NCI-H345 treated with DMSO at 0.1 percent for 48 hours (cell line): Measurements from ENCODE around the gene COL4A2.

Experiments
- DNase-seq: peaks from one replicate; lab custom pipeline; 2025; ENCODE audit not compliant: unreplicated experiment; lab: John Stamatoyannopoulos, UW

The COL4A2 gene

DNA sequence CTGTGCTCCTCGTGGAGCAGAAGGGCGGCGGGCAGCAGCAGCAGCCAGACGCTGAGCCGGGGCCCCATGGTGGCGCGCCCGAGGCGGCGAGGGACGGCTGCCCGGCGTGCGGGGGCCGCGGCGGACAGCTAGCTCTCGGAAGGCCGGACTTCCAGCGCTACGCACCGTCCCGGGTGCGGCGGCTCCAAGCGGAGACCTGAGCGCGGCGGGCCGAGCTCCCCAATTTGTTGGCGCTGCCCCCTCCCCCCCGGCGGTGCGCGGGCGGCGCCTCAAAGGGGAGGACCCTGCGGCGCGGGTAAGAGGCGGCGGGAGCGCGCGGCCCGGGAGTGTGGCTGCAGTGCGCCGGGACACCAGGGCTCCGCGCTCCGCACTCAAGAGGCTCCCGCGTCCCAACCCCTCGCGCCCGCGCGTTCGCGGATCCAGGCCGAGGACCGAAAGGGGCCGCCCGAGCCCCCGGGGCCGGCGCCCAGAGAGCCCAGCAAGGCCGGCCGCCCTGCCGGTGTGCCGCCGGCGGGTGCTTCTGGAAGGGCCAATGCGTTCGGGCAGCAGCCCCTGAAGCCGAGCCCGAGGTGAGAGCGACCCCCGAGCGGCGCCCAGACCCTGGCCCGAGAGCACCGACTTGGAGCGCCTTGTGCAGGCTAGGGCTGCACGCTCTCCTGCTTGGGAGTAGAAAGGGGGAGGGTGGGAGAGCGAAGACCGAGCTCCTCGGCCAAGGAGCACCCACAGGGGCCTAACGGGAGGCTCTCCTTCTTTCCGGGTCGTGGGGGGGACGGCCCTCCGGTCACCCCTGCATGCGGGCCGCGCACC lies at the start of gene COL4A2, which contains the start of gene COL4A1:
Gene COL4A2 (plus strand): TSS at position 325 of the 807 bp plus-strand sequence. CDS start 620 bp downstream, outside the sequence.
Gene COL4A1 (minus strand): TSS at position 198 of the 807 bp plus-strand sequence. CDS start 130 bp downstream, at position 68.
- DNase-seq = no peak

DNA sequence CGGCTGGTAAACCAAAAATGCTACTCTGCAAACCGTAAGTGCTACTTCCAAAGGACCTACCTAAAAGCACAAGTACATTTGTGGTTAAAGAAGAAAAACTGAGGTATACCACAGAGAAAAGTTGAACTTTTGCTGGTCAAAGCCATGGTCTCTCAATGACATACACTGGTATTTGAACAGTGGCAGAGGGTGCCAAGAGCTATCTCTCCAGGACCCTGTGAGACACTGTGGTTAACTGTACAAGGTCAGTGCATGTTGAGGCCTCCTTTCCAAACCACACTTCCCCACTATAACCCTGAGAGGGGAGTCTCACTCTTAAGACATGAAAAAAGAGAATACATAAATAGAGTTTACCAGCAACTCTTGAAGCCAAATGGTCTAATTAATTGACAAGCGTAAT lies 49.7 kb upstream of the COL4A2 start:
- DNase-seq = no peak

DNA sequence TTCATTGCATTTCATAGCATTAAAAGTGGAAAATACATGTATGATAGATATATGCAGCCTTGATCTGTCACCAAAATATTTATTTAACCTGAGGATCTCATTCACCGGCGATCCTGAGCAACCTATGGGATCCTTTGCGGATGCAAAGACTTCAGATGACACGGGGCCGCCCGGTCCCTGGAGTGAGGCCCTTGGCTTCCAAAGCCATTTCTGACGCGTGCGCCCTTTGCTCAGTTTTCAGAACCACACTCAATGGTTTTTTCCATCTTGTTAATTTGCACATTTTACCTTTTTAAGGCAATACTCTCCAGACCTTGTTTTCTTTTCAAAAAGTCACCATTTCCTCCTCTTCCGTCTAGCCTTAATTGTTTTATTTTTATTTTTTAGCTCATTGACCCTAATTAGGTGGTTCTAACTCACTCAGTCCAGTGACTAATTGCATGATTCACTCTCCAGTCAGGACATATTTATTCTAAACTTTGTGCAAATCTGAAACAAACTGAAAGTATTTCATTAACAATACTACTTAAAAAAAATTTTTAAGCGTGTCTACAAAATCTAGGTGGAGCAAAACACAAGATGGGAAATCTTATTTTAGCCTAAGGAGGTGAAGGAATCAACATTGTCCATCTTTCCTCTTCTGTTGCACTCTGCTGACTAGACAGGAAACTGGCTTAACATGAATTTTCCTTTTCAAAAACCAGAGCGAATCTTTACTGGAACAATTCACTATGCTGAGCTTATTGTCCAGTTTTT lies 48.0 kb upstream of the COL4A2 start:
- DNase-seq = no peak

DNA sequence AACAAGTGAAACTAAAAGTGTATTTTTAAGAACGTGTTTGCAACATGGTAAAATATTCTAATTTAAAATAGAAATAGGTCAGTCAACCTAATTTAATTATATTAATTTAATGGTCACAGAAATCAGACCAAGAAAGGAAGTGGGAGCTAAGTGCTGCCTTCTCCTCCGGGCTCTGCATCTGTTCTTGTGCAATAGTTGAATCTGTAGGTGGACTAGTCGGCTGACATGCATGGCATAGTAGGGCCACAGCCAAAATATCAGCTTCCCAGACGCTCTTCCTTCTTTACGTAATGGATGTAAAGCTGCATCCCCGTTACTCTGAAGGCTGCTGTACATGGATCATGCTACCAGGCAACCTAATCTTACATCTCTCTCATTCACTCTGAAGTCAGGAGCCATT lies 47.4 kb upstream of the COL4A2 start:
- DNase-seq = no peak

DNA sequence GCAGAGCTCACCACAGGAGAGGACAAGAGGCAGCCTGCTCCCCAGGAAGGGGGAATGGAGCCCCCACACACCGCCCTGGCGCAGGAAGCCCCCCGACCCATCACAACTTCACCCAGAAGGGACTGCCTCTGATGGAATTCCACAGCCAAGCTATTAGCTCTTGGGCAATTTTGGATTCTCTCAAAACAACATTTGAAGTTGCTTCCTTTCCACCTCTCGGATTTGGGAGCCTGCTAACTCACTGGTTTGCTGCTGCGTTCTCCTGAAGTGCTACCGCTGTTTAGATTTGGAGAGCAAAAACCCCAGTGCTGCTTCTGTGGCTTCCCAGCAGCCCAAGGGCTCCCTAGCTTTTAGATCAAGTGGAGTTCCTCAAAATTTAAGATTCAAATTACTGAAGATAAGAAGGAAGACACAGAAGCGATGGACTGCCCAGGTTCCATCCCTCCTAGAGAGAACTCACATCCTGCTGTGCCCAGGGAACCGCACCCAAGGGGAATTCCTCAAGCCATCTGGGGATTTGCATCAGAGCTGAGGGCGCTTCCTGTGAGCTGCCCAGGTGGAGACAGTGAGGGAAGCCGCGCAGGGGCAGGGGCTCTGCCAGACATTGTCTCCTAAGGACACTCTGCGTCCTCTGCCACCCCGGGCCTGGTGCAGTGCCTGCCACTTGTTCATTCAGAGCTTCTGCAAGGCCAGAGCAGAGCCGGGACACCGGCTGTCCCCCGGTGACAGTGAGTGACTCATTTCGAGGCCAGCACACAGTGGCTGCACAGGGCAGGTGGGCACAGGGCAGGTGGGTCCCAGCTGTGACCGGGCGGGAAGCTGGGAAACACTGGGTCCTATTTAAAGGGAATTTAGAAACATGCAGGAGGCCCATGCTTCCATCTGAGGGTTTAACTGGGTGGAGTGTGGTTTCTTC lies 45.7 kb upstream of the COL4A2 start:
- DNase-seq = no peak

DNA sequence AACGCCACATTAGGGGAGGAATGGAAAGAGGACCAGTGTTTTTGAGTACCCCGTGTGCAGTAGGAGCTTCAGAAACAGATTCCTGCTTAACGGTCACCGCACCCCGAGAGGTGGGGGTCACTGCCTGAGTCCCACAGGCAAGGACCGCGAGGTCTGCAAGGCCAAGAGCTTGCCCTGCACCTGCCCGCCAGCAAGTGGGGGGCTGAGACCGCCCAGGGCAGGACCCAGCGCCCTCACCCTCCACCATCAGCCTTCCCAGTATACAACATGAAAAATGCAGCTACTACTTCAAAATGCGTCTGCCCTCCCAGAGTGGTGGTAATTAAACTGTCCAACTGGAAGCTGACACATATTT lies 45.0 kb upstream of the COL4A2 start:
- DNase-seq = no peak

DNA sequence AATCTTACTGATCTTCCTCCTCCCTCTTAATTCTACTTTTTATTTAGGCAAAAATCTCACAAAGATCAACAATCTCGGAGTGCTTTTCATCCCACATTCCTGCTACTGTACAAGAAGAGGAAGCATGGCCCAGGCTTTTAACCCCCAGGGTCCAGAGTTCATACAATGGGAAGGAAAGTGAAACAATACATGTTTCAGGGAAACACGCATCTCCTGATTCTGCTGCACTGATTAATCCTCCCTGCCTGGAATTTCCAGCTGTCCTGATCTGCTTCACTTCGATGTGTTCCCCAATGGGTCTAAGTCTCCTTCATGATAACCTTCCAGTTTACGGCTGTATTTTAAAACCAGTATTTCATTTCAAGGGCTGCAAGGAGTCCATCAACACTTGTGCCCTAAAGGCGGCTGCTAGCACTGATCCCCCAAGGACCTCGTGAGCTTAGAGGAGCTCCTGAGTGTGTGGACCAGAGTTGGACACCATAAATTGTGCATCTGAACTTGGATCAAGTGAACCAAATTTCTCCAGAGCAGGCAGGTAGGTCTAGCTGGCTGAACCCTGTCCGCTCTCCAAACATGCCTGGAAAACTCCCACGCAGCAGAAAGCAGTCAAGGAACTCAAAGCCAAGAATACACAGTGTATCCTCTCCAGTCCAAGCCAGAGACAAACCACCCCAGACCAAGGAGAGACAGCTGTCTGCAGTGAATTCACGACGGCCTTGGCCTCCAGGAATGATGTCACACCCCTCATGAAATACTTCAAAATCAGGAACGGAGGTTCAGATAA lies 44.4 kb upstream of the COL4A2 start:
- no peak for DNase-seq

DNA sequence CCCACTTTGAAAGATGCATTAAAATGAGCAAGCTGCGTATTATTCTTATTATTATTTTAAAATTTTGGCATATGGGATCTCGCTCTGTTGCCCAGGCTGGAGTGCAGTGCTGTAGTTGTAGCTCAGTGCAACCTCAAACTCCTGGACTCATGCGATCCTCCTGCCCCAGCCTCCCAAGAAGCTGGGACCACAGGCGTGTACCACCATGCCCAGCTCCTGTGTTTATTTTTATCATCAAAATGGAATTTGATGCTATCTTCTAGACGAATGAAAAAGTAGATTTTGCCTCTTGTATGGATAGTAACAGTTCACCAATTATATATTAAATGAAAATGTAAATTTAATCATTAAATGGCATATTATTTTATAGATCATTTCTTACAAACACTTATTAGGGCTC lies 43.7 kb upstream of the COL4A2 start:
- no peak for DNase-seq

DNA sequence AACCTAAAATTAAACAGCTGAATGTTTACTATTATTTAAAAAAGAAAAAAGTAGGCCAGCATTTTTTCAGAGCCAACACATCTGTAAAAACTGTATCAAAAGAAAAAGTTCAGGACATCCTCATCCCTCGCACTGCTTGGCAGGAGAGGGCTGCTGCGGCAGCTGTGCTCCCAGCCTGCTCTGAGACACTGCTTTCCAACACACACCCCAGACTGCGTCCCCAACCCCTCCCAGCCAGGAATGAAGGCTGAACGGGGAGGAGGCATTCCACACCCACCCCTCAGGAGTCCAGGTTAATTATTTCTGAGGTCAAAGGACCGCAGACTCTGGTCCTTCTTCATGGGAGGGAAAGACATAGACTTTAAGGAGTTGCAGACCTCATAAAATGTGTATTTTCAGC lies 43.2 kb upstream of the COL4A2 start:
- no peak for DNase-seq

DNA sequence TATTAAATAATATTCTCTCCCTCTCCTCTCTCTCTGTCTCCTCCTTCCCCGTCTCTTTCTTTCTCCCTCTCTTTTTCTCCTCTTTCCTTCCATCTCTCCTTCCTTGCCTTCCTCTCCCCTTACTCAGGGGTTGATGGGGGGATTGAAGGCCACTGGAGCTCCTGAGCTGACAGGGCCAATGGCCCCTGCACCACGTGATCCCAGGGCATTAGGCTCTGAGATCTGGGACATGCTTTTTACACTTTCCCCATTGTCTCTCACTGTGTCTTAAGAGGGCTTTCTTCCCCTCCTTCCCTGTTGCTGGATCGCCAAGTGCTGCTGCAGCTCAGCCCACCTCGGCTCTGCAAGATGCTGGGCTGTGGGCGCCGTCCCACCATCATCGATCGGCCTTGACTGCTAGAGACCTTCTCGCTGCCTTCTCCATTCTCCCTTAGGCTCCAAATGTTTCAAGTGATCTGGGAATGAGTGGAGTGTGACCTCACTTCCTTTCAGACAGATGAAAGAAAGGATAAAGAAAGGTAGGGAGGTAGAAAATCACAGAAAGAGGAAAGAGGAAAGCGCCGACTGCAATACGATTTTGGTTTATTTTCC lies 42.3 kb upstream of the COL4A2 start:
- DNase-seq = no peak

DNA sequence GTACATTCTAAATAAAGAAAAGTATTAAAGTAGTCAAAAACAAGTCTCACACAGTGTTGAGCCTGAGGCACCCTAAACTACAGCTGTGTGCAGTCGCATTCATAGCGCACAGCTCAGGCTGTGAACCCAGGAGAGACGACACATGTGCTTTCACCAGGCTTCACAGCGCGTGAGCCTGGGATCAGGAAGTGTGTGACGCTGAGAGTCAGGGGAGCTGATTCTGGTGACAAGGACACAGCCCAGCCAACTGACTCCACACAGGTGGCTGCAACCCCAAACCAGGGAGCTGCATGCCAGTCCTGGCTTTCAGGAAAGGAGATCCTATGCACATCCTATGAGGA lies 41.8 kb upstream of the COL4A2 start:
- DNase-seq = no peak

DNA sequence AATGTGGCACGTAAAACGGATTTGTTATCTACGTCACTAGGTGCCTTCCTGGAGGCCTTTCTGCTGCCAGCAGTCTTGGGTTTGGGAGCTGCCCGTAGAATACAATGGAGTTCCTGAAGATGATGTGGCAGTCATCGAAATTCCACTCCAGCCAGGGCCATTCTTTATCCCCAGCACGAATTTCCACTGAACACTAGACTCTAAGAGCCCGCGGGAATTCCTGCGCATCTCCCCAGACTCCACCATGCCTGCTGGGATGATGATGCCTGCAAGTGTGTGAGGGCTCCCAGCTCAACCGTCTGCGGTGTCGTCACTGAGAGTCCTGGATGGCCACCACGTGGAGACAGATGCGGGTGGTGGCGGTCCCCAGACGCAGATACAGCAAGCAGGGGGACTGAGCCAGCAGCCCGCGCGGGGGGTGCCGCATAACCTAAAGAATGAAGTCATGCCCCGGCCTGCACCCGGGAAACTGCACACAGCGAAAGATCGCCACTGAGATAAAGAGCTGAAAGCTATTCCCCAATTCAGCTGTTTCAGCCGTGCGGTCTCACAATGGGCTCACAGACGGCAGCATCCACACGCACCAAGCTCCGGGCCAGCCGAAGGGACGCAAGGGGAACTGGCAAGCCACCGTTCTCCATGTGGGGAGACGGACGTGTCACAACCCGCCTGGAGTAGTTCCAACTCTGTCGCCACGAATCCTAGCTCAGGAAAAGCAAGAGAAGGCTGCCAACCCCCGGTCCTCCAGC lies 41.2 kb upstream of the COL4A2 start:
- no peak for DNase-seq

DNA sequence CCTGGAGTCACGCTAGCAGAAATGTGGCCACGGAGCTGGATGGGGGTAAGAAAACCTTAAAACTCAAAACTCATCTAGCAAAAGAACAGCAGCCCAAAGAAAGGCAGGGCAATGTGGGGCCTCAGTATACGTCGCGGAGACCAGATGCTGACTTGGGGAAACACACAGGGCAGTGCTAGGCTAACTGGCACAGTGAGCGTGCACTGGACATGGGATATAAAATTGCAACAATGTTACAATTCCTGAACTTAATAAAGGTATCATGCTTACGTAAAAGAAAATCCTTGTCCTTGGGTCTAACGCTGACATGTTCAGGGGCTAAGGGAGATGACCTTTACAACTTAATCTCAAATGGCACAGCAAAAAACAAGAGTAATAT lies 40.7 kb upstream of the COL4A2 start:
- no peak for DNase-seq

DNA sequence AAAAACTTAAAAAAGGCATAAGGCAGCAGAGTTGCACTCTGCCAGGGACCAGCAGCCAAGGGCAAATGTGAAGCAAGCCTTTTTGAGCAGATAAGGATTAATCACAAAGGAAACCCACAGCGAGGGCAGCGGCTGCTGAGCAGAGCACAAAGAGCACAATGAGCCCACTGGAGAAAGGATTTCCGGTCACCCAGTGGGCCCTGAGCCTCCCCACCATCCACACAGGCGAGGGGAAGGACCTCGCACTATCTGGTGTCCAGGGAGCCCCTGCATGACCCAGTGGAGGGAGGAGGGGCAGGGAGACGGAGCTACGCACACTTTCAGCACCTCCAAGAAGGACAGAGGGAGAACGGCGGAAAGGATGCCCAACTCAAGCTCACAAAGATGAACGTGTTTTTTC lies 40.1 kb upstream of the COL4A2 start:
- no peak for DNase-seq

DNA sequence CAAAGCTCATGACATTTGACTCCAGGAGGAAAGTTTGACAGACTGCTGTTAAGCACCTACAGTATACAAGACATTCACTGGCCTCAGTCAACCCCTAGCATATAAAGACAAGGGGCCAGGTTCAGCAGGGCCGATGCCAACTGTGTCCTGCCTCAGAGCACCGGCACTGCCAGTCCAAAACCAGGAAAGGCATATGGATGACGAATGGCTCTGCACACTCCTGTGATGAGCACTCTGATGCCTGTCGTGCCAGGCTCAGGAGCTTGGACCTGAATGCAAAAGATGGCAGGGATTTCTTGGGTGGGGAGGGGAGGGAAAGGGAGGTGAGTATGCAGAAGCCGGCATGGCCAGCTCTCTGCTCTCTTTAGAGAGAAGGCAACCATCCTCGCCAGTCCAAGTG lies 39.0 kb upstream of the COL4A2 start:
- no peak for DNase-seq

DNA sequence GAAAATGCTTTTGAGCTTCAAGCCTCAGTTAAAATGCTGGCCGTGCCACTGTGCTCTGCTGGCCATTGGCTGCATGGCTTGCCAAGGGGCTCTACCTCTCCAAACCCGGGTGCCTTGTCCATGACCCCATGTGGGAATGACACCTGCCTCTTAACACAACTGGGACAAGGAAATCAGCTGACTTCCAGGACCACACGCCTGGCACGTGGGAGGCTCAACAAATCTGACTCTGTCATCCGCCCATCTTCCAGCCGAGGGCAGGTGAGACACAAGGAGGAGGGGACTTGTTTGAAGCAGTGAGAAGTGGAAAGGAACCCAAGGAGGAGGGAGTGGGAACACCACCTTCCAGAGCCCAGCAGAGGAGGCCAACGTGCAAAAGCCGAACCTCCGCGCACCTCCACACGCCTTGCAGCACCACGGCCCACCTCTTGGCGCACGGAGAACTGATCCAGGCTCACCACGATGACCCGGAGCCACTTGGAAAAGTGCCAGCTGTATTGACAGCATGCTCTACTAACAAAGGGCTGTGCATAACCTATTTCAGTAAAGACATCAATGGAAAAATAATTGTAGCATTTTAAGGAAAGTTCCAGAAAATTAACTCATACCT lies 38.4 kb upstream of the COL4A2 start:
- DNase-seq = no peak

DNA sequence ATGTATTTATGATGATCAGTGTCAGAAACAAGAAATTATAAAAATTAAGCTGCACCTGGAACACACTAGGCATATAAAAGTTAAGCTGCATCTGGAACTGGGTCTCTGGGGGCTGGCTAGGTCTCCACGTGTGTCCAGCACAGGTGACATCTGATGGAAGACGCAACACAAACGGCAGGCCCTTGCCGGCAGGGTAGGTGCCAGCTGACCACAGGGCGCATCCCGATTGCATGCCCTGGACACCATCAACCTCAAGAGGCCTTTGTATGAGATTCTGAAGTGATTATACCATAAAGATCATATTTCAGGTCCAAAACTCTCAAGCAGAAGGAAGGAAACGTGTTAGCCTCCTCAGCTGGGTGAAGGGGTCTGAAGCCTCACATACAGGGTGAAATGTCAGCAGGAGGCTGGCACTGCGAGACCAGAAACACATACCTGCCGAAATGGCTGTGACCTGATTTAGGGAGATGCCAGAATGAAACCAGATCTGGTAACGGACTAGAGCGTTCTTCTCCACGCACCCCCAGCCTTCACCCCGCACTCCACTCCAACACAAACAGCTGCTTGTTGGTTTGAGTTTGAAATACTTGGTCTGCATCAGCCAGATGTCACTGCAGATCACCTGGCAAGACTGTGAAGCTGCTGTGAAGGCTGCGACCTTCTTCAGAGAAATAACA lies 37.4 kb upstream of the COL4A2 start:
- no peak for DNase-seq

DNA sequence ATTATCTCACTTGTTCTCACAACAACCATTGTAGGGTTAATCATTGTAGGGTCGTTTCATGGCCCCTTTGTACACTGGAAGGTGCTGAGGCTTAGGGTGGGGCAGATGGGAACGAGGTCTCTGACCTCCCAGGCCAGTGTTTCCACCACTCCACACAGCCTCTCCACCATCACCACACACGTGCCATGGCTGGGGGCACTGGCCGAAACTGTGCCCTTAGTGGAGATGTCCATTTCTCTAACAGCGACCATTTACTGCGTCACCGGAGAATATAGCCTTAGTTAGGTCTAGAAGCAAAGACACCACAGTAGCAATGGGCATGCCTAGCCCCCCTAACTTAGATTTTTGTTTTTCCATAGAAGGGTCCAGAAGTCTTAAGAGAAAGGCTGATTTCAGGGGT lies 36.6 kb upstream of the COL4A2 start:
- DNase-seq = no peak

DNA sequence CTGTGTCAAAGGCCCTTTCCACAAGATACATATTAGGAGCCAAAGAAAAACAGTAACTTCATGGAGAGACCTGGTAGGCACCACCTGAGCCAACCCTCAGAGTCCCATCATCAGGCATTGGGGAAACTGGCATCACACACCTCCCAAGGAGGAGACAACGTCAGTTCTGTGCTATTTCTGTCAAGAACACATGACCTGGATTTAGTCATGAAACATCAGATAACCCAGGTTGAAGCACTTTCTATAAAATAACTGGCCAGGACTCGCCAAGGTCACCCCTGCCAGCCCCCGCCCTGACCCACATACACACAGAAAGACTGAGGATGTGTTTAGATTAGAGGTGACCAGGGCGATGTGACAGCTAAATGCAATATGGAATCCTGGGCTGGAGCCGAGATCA lies 35.8 kb upstream of the COL4A2 start:
- DNase-seq = no peak
